ENCODE data around the gene DEAF1.

DNA sequence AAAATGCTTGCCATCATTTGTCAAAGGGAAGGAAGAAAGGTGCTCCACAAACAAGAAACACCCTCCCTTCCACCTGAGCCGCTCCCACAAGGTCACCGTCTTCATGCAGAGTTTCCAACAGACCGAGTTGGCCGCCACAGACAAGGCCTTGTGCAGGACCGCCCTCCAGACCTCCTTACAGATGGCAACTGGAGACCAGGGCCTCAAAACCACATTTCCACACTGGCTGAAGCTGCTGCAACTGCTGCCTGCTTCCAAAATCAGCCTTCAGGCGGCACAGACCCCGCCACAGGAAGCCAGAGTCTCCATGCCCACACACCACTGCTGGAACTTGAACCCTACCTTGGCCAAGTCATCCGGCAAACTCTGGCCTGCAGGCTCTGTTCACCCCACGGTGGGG lies 6.3 kb downstream of the DEAF1 start:
- TF ChIP-seq, protein P1, sequence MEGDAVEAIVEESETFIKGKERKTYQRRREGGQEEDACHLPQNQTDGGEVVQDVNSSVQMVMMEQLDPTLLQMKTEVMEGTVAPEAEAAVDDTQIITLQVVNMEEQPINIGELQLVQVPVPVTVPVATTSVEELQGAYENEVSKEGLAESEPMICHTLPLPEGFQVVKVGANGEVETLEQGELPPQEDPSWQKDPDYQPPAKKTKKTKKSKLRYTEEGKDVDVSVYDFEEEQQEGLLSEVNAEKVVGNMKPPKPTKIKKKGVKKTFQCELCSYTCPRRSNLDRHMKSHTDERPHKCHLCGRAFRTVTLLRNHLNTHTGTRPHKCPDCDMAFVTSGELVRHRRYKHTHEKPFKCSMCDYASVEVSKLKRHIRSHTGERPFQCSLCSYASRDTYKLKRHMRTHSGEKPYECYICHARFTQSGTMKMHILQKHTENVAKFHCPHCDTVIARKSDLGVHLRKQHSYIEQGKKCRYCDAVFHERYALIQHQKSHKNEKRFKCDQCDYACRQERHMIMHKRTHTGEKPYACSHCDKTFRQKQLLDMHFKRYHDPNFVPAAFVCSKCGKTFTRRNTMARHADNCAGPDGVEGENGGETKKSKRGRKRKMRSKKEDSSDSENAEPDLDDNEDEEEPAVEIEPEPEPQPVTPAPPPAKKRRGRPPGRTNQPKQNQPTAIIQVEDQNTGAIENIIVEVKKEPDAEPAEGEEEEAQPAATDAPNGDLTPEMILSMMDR (optimal IDR thresholded peaks at IDR 0.05 in 1 of 3, IDR thresholded peaks at IDR 0.05 in 1 of 3, conservative IDR thresholded peaks at IDR 0.05 in 1 of 3; ENCODE audit: extremely low read depth in 1 of 3, insufficient read depth in 2 of 3, low read length in 3 of 3), result no peak
- no peak for TF ChIP-seq EZH2 (IDR thresholded peaks at IDR 0.05; ENCODE audit: low read length)

All from keratinocyte (primary cell).